ENCODE data around the gene NIFK. TPM values are rescaled to one million over a fixed set of nuclear protein-coding genes. Genes with fewer than 3 reads are reported as not detected.
A peak's percentile ranks its signal among the peaks of the same experiment; 100 is the strongest.

The NIFK gene
- total and polyA plus RNA-seq, 7 donors = 19.9 to 51.2 (median 27.5) TPM

DNA sequence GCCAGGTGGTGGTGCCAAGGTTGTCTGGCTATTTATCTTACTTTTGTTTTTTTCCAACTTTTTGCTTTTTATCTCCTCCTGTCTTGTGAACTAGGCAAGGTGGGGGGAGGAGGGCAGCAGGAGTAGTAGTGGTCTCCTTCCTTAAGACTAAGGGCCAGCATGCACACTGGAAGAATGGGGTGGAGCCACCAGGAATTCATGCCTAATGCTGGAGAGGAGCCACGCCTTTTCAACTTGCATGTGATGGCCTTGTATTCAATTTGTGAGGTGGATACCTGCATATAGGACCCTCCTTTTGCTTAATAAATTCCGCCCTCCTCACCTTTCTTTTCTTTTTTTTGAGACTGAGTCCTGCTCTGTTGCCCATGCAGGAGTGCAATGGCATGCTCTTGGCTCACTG lies 49.8 kb downstream of the NIFK start:
- H3K36me3 ChIP-seq = no peaks in the 10 kb centered on the region
- 91 to 96% methylated on average over 2 of the region's 2 CpGs for WGBS, 2 donors
- H3K27ac ChIP-seq = no peak overlapping the region
- H3K27me3 ChIP-seq = no peaks in the 10 kb centered on the region
- H3K4me1 ChIP-seq = no peaks in the 10 kb centered on the region
- no peak overlapping the region for H3K4me3 ChIP-seq
- peak; percentile 14 for DNase-seq
- intact Hi-C loops (cut with DNase I) = no loop called here
- TF ChIP-seq, protein P1, sequence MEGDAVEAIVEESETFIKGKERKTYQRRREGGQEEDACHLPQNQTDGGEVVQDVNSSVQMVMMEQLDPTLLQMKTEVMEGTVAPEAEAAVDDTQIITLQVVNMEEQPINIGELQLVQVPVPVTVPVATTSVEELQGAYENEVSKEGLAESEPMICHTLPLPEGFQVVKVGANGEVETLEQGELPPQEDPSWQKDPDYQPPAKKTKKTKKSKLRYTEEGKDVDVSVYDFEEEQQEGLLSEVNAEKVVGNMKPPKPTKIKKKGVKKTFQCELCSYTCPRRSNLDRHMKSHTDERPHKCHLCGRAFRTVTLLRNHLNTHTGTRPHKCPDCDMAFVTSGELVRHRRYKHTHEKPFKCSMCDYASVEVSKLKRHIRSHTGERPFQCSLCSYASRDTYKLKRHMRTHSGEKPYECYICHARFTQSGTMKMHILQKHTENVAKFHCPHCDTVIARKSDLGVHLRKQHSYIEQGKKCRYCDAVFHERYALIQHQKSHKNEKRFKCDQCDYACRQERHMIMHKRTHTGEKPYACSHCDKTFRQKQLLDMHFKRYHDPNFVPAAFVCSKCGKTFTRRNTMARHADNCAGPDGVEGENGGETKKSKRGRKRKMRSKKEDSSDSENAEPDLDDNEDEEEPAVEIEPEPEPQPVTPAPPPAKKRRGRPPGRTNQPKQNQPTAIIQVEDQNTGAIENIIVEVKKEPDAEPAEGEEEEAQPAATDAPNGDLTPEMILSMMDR (IDR thresholded peaks at IDR 0.05) = no peak
- no peak for TF ChIP-seq EP300 (IDR thresholded peaks at IDR 0.05)
- no peak for TF ChIP-seq POLR2AphosphoS5 (IDR thresholded peaks at IDR 0.05)
- TF ChIP-seq POLR2A (IDR thresholded peaks at IDR 0.05) = no peak
- peaks cover 10 to 18% (median 15%) of the 10 kb centered on the region in 4 donors for H3K9me3 ChIP-seq

DNA sequence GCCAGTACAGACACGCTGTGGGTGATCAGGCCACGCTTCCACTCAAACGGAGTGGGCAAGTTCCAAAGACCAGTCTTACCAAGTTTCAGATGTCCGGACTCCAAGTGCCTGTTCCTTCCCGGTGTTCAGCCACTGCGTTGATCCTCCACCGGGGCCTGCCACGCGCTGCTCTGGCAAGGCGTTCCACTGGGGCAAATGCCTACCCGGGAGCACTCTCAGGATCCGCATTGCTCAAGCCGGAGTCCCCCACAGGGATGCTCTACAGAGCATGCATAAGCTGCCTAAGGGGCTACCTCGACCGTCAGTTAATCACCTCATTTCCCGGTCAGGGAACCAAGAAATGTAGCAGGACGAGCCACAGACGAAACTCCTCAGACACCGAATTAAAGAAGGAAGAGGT lies 50.5 kb downstream of the NIFK start:
- Histone ChIP-seq H3K9me3 (peaks cover 10 to 18% (median 15%) of the 10 kb centered on the region in 4 donors), H3K27ac (no peak overlapping the region), H3K36me3 (no peaks in the 10 kb centered on the region), H3K4me3 (no peak overlapping the region), H3K27me3 (no peaks in the 10 kb centered on the region), H3K4me1 (no peaks in the 10 kb centered on the region)
- TF ChIP-seq EP300 (IDR thresholded peaks at IDR 0.05) = no peak
- TF ChIP-seq POLR2AphosphoS5 (IDR thresholded peaks at IDR 0.05) = no peak
- TF ChIP-seq POLR2A (IDR thresholded peaks at IDR 0.05) = no peak
- TF ChIP-seq, protein P1 (IDR thresholded peaks at IDR 0.05) = no peak
- 93 to 95% methylated on average over 19 of the region's 19 CpGs for WGBS, 2 donors
- DNase-seq = peak; percentile 15
- intact Hi-C loops (cut with DNase I) = no loop called here

DNA sequence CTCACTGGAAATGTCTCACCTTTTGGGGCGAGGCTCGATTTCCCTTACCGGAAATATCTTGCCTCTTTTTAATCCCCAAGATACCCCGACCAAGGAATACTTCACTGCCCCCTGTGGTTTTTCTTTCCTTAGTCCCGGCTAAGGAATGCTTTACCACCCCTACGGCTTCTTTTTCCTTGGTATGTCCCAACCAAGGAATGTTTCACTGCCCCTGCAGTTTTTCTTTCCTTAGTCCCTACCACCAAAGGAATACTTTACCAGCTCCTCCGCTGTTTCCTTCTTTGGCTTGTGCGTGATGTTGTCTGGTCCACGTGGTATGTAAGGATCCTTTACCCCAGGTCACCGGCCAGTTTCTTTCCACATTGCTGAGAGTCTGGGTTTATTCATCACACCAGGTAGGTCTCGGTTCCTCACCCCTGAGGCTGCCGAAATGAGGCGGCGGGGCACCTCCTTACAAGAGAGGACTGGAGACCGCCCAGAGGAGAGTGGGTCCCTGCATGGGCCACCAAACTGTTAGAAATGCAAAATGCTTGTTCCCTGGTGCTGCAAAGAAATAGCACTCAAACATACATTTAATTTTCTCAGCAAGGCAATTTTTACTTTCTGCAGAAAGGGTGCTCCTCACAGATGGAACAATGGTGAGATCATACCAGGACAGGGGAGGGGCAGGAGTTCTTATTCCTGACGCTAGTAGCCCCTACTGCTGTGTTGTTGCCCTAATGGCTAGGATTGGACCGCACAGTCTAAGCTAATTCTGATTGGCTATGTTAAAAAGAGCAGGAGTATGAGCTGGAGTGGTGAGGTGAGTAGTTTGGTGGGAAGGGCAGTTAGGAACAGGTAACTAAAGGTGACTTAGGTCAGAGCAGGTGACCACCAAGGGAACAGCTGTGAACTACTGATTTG lies 54.0 kb downstream of the NIFK start:
- Histone ChIP-seq H3K9me3 (peaks cover 10 to 18% (median 15%) of the 10 kb centered on the region in 4 donors), H3K36me3 (no peaks in the 10 kb centered on the region), H3K27ac (no peak overlapping the region), H3K27me3 (no peaks in the 10 kb centered on the region), H3K4me3 (no peak overlapping the region), H3K4me1 (no peaks in the 10 kb centered on the region)
- DNase-seq = peak; percentile 13
- WGBS, 2 donors = 95% methylated on average over 17 of the region's 17 CpGs
- intact Hi-C loops (cut with DNase I) = no loop called here
- no peak for TF ChIP-seq POLR2A (IDR thresholded peaks at IDR 0.05)
- TF ChIP-seq, protein P1 (IDR thresholded peaks at IDR 0.05) = no peak
- TF ChIP-seq EP300 (IDR thresholded peaks at IDR 0.05) = no peak
- no peak for TF ChIP-seq POLR2AphosphoS5 (IDR thresholded peaks at IDR 0.05)

DNA sequence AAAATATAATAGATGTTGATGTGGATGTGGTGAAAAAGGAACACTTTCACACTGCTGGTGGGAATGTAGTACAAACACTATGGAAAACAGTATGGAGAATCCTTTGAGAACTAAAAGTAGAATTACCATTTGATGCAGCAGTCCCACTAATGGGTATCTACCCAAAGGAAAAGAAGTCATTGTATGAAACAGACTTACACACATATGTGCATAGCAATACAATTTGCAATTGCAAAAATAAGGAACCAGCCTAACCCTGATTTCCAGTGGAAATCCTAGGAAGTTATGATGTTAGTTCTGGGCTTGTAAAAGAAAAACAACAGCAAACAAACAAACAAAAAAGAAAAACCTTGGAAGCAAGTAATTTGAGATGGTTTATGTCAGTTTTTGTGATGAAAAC lies 58.8 kb downstream of the NIFK start:
- intact Hi-C loops (cut with DNase I) = no loop called here
- Histone ChIP-seq H3K27ac (no peak overlapping the region), H3K36me3 (no peaks in the 10 kb centered on the region), H3K27me3 (no peaks in the 10 kb centered on the region), H3K4me1 (no peaks in the 10 kb centered on the region), H3K4me3 (no peak overlapping the region), H3K9me3 (peaks cover 8 to 14% (median 9%) of the 10 kb centered on the region in 4 donors)
- DNase-seq = no peak
- TF ChIP-seq POLR2AphosphoS5 (IDR thresholded peaks at IDR 0.05) (no peak), POLR2A (IDR thresholded peaks at IDR 0.05) (no peak), EP300 (IDR thresholded peaks at IDR 0.05) (no peak)
- TF ChIP-seq, protein P1 (IDR thresholded peaks at IDR 0.05) = no peak

Other genes starting within 250 kb of the NIFK start
- gene RNU4ATAC, start 206.0 kb downstream of the NIFK start, total RNA-seq = not detected
- gene RNU4ATAC, start 206.0 kb downstream of the NIFK start, polyA plus RNA-seq = not detected
- gene CLASP1, start 87.4 kb downstream of the NIFK start, total RNA-seq = 100 to 1,000 TPM in 1 of 4 donors, 10 to 100 TPM in 3; 53.9 to 117 (median 56.2) TPM
- 10 to 100 TPM in 1 of 3 donors, 1 to 10 TPM in 2; 2.4 to 14.8 (median 3.0) TPM for gene CLASP1, start 87.4 kb downstream of the NIFK start, polyA plus RNA-seq
- 10 to 100 TPM; 24.8 to 51.5 (median 42.0) TPM for gene TSN, start 18.8 kb upstream of the NIFK start, total RNA-seq
- 10 to 100 TPM; 15.6 to 37.0 (median 18.7) TPM for gene TSN, start 18.8 kb upstream of the NIFK start, polyA plus RNA-seq

Data from sigmoid colon (tissue), 7 donors.